H1 (cell line): ENCODE data around the gene KHDRBS1. TPM values are rescaled to one million over a fixed set of nuclear protein-coding genes. Genes with fewer than 3 reads are reported as not detected.
A peak's percentile ranks its signal among the peaks of the same experiment; 100 is the strongest.

Experiments used
- CHD7 ChIP-seq: fragments of 300-600 bp; sonication (generic); IDR thresholded peaks from 2 replicates; pipeline ENCODE4 v1.7.1; 2012; ENCODE audit warnings: low read length, moderate library complexity, mild to moderate bottlenecking, inconsistent platforms; ENCODE audit not compliant: insufficient replicate concordance
- FOSL1 ChIP-seq: IDR thresholded peaks from 2 replicates; pipeline ENCODE4 v1.6.1; 2011; ENCODE audit warnings: mild to moderate bottlenecking, low read depth, low read length, moderate library complexity; ENCODE audit not compliant: insufficient read depth
- KDM1A ChIP-seq: fragments of 200-600, 300-600 bp; sonication (generic); IDR thresholded peaks from 2 replicates; pipeline ENCODE4 v1.7.1; 2016; ENCODE audit warnings: mild to moderate bottlenecking, low read length, borderline replicate concordance
- SP1 ChIP-seq: IDR thresholded peaks from 2 replicates; pipeline ENCODE4 v1.6.1; 2011; ENCODE audit warnings: low read depth, low read length
- TBP ChIP-seq: IDR thresholded peaks from 2 replicates; pipeline ENCODE4 v1.6.1; 2011; ENCODE audit warnings: low read depth, low read length, improper control_type of control experiment
- polyA plus RNA-seq, 7 experiments: library from polyadenylated mRNA; depleted of rRNA in 3 of 7; stranded (reverse) in 5 of 7; unstranded in 2 of 7; fragments of >200 nt in 5 of 7; fragments of 200-250 nt in 2 of 7; gene quantifications; 1 replicate in 5 of 7; 2 replicates in 1 of 7; 4 replicates in 1 of 7; pipeline versions ENCODE4 v1.2.1 to v1.2.3, GENCODE V29; 2011 to 2013; ENCODE audit warnings: missing spikeins in 2 of 7, mixed read lengths in 2 of 7
- total RNA-seq: library from RNA; stranded (reverse); fragmentation: NEBNext Ultra II Directional; extraction: Animal tissue kit (Norgen Biotek cat#: 25700); gene quantifications from 2 replicates; pipeline ENCODE4 v1.2.1, GENCODE V29; 2021

The KHDRBS1 gene
- total and polyA plus RNA-seq, 2 of the 8 experiments (the other 6 are each of a cell fraction or from before 2014, with no cell fraction given): 53.8 to 284 TPM

- no peak for TF ChIP-seq CHD7
- TF ChIP-seq TBP: no peak
- peak; percentile 78; the same call in 1 of the 2 replicates for TF ChIP-seq KDM1A
- no peak for TF ChIP-seq SP1
- TF ChIP-seq FOSL1: no peak
These were observed 8.1 kb upstream of the KHDRBS1 start (continued) for GRCh38 chr1:32005522-32005921.
